Measurements from ENCODE around the gene ASAP3. TPM values are rescaled to one million over a fixed set of nuclear protein-coding genes. Genes with fewer than 3 reads are reported as not detected.

The ASAP3 gene
- polyA plus RNA-seq, 2 of the 4 experiments (the other 2 are of a cell fraction): 4.0 to 5.2 TPM

DNA sequence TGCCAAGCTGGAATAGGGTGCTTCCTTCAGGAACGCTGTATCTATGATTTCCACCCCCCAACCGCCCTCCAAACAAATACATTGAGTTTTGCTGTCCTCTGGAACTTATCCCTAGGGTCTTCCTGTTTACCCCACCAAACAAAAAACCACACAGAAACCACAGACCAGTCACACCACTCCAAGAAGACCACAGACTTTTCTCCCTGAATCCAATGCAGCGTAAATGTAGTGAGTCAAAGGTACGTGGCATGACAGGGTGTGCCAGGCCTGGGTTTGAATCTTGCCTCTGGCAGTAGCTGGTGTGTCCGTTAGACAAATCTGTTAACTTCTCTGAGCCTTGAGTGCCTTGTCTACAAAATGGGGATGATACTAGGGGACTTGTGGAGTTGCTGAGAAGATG lies 27.8 kb downstream of the ASAP3 start:
- Histone ChIP-seq H3K9me3 (no peaks in the 10 kb centered on the region), H3K27ac (no peak overlapping the region), H3K4me3 (no peak overlapping the region), H3K4me2 (no peak overlapping the region), H3K4me1 (no peaks in the 10 kb centered on the region)
- DNase-seq (ENCODE audit: low read depth in 1 of 2, low spot score in 1 of 2) (no peak), ATAC-seq (no peak), FAIRE-seq (no peak)
- no peak for TF ChIP-seq FOXS1 (CRISPR knock-in tag; IDR thresholded peaks at IDR 0.05)
- no peak for TF ChIP-seq HOXB13 (CRISPR knock-in tag; IDR thresholded peaks at IDR 0.05; ENCODE audit: low read depth)
- TF ChIP-seq SMC3 (IDR thresholded peaks at IDR 0.05): no peak
- TF ChIP-seq FOSL2 (IDR thresholded peaks at IDR 0.05): no peak
- TF ChIP-seq FOSL2 (CRISPR knock-in tag; IDR thresholded peaks at IDR 0.05): no peak
- no peak for TF ChIP-seq FOSB (CRISPR knock-in tag; IDR thresholded peaks at IDR 0.05)
- no peak for TF ChIP-seq POLR2A (IDR thresholded peaks at IDR 0.05; ENCODE audit: low read length)
- TF ChIP-seq, protein P1, sequence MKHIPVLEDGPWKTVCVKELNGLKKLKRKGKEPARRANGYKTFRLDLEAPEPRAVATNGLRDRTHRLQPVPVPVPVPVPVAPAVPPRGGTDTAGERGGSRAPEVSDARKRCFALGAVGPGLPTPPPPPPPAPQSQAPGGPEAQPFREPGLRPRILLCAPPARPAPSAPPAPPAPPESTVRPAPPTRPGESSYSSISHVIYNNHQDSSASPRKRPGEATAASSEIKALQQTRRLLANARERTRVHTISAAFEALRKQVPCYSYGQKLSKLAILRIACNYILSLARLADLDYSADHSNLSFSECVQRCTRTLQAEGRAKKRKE (CRISPR knock-in tag; IDR thresholded peaks at IDR 0.05; ENCODE audit: low read depth): no peak
- no peak for TF ChIP-seq CHD2 (IDR thresholded peaks at IDR 0.05; ENCODE audit: low read length, partially characterized antibody)
- no peak for TF ChIP-seq MAZ (IDR thresholded peaks at IDR 0.05; ENCODE audit: borderline replicate concordance, low read depth, low read length)
- TF ChIP-seq, protein P2, sequence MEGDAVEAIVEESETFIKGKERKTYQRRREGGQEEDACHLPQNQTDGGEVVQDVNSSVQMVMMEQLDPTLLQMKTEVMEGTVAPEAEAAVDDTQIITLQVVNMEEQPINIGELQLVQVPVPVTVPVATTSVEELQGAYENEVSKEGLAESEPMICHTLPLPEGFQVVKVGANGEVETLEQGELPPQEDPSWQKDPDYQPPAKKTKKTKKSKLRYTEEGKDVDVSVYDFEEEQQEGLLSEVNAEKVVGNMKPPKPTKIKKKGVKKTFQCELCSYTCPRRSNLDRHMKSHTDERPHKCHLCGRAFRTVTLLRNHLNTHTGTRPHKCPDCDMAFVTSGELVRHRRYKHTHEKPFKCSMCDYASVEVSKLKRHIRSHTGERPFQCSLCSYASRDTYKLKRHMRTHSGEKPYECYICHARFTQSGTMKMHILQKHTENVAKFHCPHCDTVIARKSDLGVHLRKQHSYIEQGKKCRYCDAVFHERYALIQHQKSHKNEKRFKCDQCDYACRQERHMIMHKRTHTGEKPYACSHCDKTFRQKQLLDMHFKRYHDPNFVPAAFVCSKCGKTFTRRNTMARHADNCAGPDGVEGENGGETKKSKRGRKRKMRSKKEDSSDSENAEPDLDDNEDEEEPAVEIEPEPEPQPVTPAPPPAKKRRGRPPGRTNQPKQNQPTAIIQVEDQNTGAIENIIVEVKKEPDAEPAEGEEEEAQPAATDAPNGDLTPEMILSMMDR (IDR thresholded peaks at IDR 0.05): no peak
- ChIA-PET POLR2A (no interaction called here), CTCF (interaction anchor here (0.6 to 1.1 kb wide), 2 partner anchors 10 to 1263 kb away, joined by 3 read pairs; no protein-coding TSS in a partner anchor)
- 79% methylated on average over 5 of the region's 5 CpGs for WGBS (ENCODE audit: missing lambda C conversion rate)

DNA sequence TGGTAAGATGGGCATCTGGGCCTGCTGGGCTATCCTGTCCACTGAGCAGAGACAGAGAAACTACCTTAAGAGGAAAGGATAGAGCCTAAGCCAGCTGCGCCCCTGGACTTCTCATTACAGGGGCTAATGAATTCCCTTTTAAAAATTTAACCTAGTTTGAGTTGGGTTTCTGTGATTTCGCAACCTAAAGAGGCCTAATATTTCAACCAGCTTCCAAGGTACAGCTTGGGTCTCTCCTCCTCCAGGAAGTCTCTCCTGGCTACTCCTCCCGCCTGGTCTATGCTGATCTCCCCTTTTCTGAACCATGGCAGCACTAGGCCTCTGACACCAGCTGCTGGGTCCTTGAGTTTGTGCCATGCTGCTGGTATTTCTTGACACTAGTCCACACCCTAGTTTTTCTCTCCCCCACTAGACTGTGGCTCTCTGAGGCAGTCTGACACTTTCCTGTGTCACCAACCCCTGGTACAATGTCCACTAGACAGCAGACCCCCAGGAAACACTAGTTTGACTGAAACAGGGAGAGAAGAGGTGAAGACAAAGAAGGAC lies 30.5 kb downstream of the ASAP3 start:
- Histone ChIP-seq H3K4me1 (no peaks in the 10 kb centered on the region), H3K4me3 (no peak overlapping the region), H3K27ac (no peak overlapping the region), H3K9me3 (no peaks in the 10 kb centered on the region), H3K4me2 (no peak overlapping the region)
- ATAC-seq: no peak
- POLR2A ChIA-PET: no interaction called here
- TF ChIP-seq BHLHE40 (IDR thresholded peaks at IDR 0.05; ENCODE audit: low read depth, low read length): no peak
- TF ChIP-seq SMC3 (IDR thresholded peaks at IDR 0.05): no peak
- TF ChIP-seq, protein P3, sequence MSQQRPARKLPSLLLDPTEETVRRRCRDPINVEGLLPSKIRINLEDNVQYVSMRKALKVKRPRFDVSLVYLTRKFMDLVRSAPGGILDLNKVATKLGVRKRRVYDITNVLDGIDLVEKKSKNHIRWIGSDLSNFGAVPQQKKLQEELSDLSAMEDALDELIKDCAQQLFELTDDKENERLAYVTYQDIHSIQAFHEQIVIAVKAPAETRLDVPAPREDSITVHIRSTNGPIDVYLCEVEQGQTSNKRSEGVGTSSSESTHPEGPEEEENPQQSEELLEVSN (IDR thresholded peaks at IDR 0.05; ENCODE audit: borderline replicate concordance, low read depth): no peak
- TF ChIP-seq CHD2 (IDR thresholded peaks at IDR 0.05; ENCODE audit: low read length, partially characterized antibody): no peak
- TF ChIP-seq JUNB (IDR thresholded peaks at IDR 0.05): no peak
- no peak for TF ChIP-seq EP300 (IDR thresholded peaks at IDR 0.05)
- TF ChIP-seq MAFK (IDR thresholded peaks at IDR 0.05; ENCODE audit: partially characterized antibody): no peak
- no peak for TF ChIP-seq RARB (CRISPR knock-in tag; IDR thresholded peaks at IDR 0.05)
- no peak for TF ChIP-seq HEYL (CRISPR knock-in tag; IDR thresholded peaks at IDR 0.05)
- TF ChIP-seq, protein P4, sequence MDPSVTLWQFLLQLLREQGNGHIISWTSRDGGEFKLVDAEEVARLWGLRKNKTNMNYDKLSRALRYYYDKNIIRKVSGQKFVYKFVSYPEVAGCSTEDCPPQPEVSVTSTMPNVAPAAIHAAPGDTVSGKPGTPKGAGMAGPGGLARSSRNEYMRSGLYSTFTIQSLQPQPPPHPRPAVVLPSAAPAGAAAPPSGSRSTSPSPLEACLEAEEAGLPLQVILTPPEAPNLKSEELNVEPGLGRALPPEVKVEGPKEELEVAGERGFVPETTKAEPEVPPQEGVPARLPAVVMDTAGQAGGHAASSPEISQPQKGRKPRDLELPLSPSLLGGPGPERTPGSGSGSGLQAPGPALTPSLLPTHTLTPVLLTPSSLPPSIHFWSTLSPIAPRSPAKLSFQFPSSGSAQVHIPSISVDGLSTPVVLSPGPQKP (IDR thresholded peaks at IDR 0.05; ENCODE audit: low read depth, low read length): no peak
- no peak for TF ChIP-seq RNF2 (IDR thresholded peaks at IDR 0.05; ENCODE audit: borderline replicate concordance, low read depth)
- TF ChIP-seq CBX2 (IDR thresholded peaks at IDR 0.05; ENCODE audit: borderline replicate concordance, low read depth): no peak
- TF ChIP-seq NR3C1 (IDR thresholded peaks at IDR 0.05): no peak
- TF ChIP-seq ZSCAN20 (CRISPR knock-in tag; IDR thresholded peaks at IDR 0.05): no peak
- no peak for FAIRE-seq
- DNase-seq (ENCODE audit: low read depth in 1 of 2, low spot score in 1 of 2): no peak
- WGBS (ENCODE audit: missing lambda C conversion rate): 86% methylated on average over 3 of the region's 3 CpGs
- CTCF ChIA-PET: interaction anchor here (2.4 kb wide), 1 partner anchor 44 kb away, joined by 5 read pairs; no protein-coding TSS in a partner anchor

Measured in A549 (cell line).